Thoracic aorta (tissue), 2 donors: ENCODE data around the gene IL17REL. TPM values are rescaled to one million over a fixed set of nuclear protein-coding genes. Genes with fewer than 3 reads are reported as not detected.

Experiments used
- ATAC-seq: fragments of 150-250 bp; one replicate; pipeline ENCODE4 v1.8.0; 2017; ENCODE audit warnings: low read depth; ENCODE audit not compliant: insufficient number of reproducible peaks, low FRiP score
- DNase-seq: peaks from one replicate; pipeline ENCODE4 v3.0.0-alpha.2; 2020; ENCODE audit warnings: low spot score
- H3K27ac ChIP-seq, 2 donors: fragments of 200-600 bp; sonication (generic); 1 replicate in 1 of 2; 2 replicates in 1 of 2; pipeline ENCODE4 v1.5.1; 2016; ENCODE audit warnings: mild to moderate bottlenecking in 2 of 2, moderate library complexity in 2 of 2
- H3K27me3 ChIP-seq: fragments of 200-600 bp; sonication (generic); replicated peaks from 2 replicates; pipeline ENCODE4 v1.6.0; 2016; ENCODE audit warnings: mild to moderate bottlenecking; ENCODE audit not compliant: insufficient read depth
- H3K36me3 ChIP-seq: fragments of 200-600 bp; sonication (generic); one replicate; pipeline ENCODE4 v1.5.1; 2016
- H3K4me1 ChIP-seq, 2 donors: fragments of 200-600 bp; sonication (generic); 1 replicate in 1 of 2; 2 replicates in 1 of 2; pipeline versions ENCODE4 v1.5.1 to v1.6.0; 2016; ENCODE audit warnings: low read depth in 2 of 2, mild to moderate bottlenecking in 1 of 2; ENCODE audit not compliant: control insufficient read depth in 1 of 2
- H3K4me3 ChIP-seq: fragments of 200-600 bp; sonication (generic); 2 replicates; pipeline ENCODE4 v1.5.1; 2016; ENCODE audit warnings: mild to moderate bottlenecking
- H3K9me3 ChIP-seq: fragments of 200-600 bp; sonication (generic); 2 replicates; pipeline ENCODE4 v1.5.1; 2016
- total RNA-seq, 2 donors: library from RNA; depleted of rRNA; stranded (reverse); fragments of >200 nt; gene quantifications; one replicate each; pipeline versions ENCODE4 v1.1.0 to v1.2.3, GENCODE V29; 2016
- TF ChIP-seq, protein P1 (sequence below): fragments of 200-600 bp; sonication (generic); IDR thresholded peaks from one replicate; pipeline ENCODE4 v1.5.1; 2019; ENCODE audit warnings: antibody characterized with exemption

Gene IL17REL
- total RNA-seq, 2 donors from 2014 or later, result not detected

DNA sequence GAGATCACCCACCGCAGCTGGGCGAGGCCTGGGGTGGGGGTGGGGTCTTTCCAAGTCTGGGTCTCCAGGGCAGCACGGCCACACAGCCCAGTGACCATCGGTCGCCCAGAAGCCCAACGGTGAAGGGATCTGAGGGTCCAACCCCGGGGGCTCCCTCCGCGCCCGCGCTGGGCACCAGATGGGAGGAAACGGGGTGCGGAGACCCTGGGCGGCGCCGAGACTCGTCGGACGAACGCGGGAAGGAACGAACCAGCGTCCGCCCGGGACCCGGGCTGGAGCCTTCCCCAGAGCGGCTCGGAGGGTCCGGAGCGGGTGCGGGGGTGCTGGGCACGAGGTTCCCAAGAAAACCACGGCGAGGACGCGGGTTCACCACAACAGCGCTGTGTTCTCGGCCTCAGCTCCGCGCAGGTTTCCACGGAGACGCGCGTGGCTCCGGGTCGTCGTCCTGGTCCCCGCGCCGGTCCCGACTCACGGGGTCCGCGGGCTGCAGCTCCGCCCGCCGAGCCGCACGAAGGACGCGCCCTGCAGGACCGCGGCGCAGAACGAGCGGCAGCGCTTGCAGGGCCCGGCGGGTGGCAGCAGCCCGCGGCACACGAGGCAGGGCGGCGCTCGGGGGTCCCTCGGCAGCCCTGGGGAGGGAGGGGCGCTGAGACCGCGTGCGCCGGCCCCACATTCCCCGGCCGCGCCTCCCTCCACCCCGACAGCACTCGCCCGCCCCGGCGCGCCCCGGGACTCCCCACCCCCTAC is 2.3 kb upstream of the IL17REL start:
- no peak for DNase-seq
- TF ChIP-seq, protein P1, sequence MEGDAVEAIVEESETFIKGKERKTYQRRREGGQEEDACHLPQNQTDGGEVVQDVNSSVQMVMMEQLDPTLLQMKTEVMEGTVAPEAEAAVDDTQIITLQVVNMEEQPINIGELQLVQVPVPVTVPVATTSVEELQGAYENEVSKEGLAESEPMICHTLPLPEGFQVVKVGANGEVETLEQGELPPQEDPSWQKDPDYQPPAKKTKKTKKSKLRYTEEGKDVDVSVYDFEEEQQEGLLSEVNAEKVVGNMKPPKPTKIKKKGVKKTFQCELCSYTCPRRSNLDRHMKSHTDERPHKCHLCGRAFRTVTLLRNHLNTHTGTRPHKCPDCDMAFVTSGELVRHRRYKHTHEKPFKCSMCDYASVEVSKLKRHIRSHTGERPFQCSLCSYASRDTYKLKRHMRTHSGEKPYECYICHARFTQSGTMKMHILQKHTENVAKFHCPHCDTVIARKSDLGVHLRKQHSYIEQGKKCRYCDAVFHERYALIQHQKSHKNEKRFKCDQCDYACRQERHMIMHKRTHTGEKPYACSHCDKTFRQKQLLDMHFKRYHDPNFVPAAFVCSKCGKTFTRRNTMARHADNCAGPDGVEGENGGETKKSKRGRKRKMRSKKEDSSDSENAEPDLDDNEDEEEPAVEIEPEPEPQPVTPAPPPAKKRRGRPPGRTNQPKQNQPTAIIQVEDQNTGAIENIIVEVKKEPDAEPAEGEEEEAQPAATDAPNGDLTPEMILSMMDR, result no peak
- ATAC-seq, result no peak
- no peaks in the 10 kb centered on the region for H3K9me3 ChIP-seq
- H3K27ac ChIP-seq, result no peak overlapping the region
- peaks cover 0 to 6% of the 10 kb centered on the region in 2 donors for H3K4me1 ChIP-seq
- no peaks in the 10 kb centered on the region for H3K36me3 ChIP-seq
- no peak overlapping the region for H3K4me3 ChIP-seq
- no peaks in the 10 kb centered on the region for H3K27me3 ChIP-seq

DNA sequence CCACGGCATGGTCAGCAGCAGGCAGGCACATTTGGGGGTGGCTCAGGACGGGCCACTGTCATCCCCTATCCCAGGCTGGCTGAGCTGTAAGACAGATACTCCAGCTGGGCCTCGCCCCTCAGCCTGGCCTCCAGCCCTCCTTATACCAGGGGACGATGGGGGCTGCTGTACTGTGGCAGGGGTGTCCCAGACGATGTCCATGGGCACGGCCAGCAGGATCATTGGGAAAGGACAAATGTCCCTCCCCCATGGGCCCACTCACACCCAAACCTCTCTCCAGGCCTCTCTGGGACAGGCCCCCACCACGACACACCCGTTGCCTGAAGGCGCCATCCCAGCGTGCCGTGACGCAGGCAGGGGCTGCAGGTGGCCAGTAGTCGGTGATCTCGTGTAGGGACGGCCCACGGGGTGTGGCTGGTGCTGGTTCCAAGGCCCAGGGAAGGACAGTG is 1.5 kb upstream of the IL17REL start:
- no peaks in the 10 kb centered on the region for H3K36me3 ChIP-seq
- peaks cover 0 to 6% of the 10 kb centered on the region in 2 donors for H3K4me1 ChIP-seq
- H3K27ac ChIP-seq, result no peak overlapping the region
- H3K9me3 ChIP-seq, result no peaks in the 10 kb centered on the region
- TF ChIP-seq, protein P1, result no peak
- DNase-seq (no peak), ATAC-seq (no peak)
- no peaks in the 10 kb centered on the region for H3K27me3 ChIP-seq
- no peak overlapping the region for H3K4me3 ChIP-seq

DNA sequence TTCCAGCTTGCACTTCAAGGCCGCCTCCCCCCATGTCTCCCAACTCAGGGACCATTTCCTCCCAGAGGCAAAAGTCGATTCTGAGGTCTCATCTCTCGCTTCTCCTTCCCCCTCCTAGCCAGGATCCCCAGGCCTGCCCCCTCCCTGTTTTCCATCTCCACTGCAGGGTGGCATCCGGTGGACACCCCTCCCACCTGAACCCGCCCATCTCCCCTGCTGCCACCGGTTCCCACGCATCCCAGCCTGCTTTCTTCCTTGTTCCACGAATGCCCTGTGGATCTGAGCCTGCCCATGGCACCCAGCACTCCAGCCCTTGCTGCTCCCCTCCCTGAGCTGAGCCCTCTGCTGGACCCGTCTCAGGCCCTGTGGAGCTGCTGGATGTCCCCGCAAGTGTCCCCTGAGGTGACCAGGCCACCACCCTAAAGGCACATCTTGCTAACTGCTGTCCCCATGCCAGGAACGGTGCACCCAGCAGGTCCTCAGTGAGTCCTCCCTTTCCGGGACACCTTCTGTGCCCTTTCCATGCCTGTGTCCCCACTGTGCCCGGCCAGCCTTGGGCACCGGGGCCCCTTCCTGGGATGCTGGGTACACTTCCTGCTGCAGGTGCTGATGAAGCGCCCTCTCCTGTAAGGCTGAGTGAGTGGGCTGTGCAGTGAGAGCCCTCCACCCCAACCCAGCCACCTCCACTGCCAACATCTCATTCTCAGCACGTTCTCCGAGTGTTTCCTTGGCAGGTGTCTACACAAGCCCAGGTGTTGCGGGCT is 936 bp downstream of the IL17REL start:
- ATAC-seq (no peak), DNase-seq (no peak)
- TF ChIP-seq, protein P1, result no peak
- Histone ChIP-seq H3K4me3 (no peak overlapping the region), H3K4me1 (peaks cover 0 to 6% of the 10 kb centered on the region in 2 donors), H3K9me3 (no peaks in the 10 kb centered on the region), H3K36me3 (no peaks in the 10 kb centered on the region), H3K27me3 (no peaks in the 10 kb centered on the region), H3K27ac (no peak overlapping the region)

DNA sequence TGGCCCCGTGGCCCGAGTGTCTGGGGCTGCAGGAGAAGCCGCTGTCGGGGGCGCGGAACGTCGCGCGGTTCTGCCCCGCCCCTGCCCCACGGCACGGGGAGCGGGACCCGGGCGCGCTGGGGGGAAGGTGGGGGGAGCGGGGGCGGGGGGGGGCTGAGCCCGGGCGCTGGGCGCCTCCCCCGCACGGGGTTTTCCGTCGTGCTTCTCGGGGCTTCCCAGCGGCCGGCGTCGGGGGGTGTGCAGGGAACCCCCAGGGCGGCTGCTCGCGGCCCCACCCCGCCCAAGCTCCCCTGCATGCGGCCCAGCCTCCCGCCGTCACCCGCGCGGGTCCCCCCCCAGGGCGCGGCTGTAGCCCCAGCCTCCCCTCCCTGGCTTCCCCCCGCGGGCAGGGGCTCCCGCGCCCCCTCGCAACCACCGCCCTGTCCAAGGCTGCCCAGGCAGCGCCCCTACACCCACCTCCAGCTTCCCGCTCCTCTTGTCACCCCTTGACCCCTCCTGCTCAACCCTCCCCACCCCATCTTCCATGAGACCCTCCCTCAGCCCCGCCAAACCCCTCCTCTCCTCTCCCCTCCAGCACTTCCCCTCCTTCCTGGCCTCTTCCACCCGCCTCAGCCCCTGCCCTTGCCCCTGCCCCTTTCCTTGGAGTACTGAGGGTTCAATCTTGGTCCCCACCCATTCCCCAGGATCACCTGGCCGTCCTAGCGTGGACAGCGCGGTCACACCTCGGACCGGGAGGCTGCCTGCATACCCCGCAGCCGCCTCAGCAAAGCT is 1.7 kb downstream of the IL17REL start:
- H3K36me3 ChIP-seq, result no peaks in the 10 kb centered on the region
- no peak for ATAC-seq
- no peak for DNase-seq
- no peak overlapping the region for H3K27ac ChIP-seq
- H3K27me3 ChIP-seq, result no peaks in the 10 kb centered on the region
- H3K9me3 ChIP-seq, result no peaks in the 10 kb centered on the region
- TF ChIP-seq, protein P1, result no peak
- H3K4me3 ChIP-seq, result no peak overlapping the region
- peaks cover 0 to 6% of the 10 kb centered on the region in 2 donors for H3K4me1 ChIP-seq
